Neural cell (in vitro differentiated cells): ENCODE measurements around the gene TJP1.

Experiments
- CTCF ChIP-seq: fragments of 450-650 bp; IDR thresholded peaks from 2 replicates; pipeline ENCODE4 v1.5.1; 2014; ENCODE audit warnings: antibody characterized with exemption, mild to moderate bottlenecking, moderate library complexity; ENCODE audit not compliant: poor library complexity, severe bottlenecking
- EP300 ChIP-seq: fragments of 450-650 bp; conservative IDR thresholded peaks from 2 replicates; pipeline ENCODE4 v1.6.1; 2014; ENCODE audit warnings: antibody characterized with exemption, mild to moderate bottlenecking, moderate library complexity; ENCODE audit not compliant: poor library complexity, severe bottlenecking
- EZH2 ChIP-seq: fragments of 200-600, 300-800 bp; shearing (Covaris generic), sonication (generic); IDR thresholded peaks from 2 replicates; pipeline ENCODE4 v1.6.1; 2014; ENCODE audit warnings: antibody characterized with exemption, low read length, borderline replicate concordance, mild to moderate bottlenecking; ENCODE audit not compliant: insufficient read depth, poor library complexity, severe bottlenecking
- MXI1 ChIP-seq: fragments of 450-650 bp; conservative IDR thresholded peaks from 2 replicates; pipeline ENCODE4 v1.6.1; 2014; ENCODE audit warnings: antibody characterized with exemption, mild to moderate bottlenecking; ENCODE audit not compliant: poor library complexity, severe bottlenecking
- POLR2AphosphoS5 ChIP-seq: IDR thresholded peaks from 2 replicates; pipeline ENCODE4 v1.6.1; 2012
- RAD21 ChIP-seq: fragments of 450-650 bp; conservative IDR thresholded peaks from 2 replicates; pipeline ENCODE4 v1.6.1; 2014; ENCODE audit warnings: antibody characterized with exemption, mild to moderate bottlenecking, moderate library complexity
- REST ChIP-seq: IDR thresholded peaks from 2 replicates; pipeline ENCODE4 v1.6.1; 2012; ENCODE audit warnings: borderline replicate concordance
- SMC3 ChIP-seq: fragments of 450-650 bp; conservative IDR thresholded peaks from 2 replicates; pipeline ENCODE4 v1.6.1; 2014; ENCODE audit warnings: antibody characterized with exemption, mild to moderate bottlenecking, moderate library complexity; ENCODE audit not compliant: poor library complexity
- TAF1 ChIP-seq: IDR thresholded peaks from 2 replicates; pipeline ENCODE4 v1.6.1; 2012; ENCODE audit warnings: low read depth

GRCh38 chr15:29749365-29750086, 72.7 kb downstream of the TJP1 start:
- TF ChIP-seq CTCF (no peak), EZH2 (no peak), MXI1 (no peak), REST (no peak), POLR2AphosphoS5 (no peak), SMC3 (no peak), EP300 (no peak), RAD21 (no peak), TAF1 (no peak)
